22Rv1 (cell line): Measurements from ENCODE around the gene OSBPL3.

Experiments used
- H3K27ac ChIP-seq: fragments of 450-650 bp; 2 replicates; pipeline ENCODE4 v1.5.1; 2017
- CTCF ChIP-seq: fragments of 450-650 bp; IDR thresholded peaks from 2 replicates; pipeline ENCODE4 v1.5.1; 2017; ENCODE audit warnings: mild to moderate bottlenecking
- ZFX ChIP-seq: fragments of 450-650 bp; IDR thresholded peaks from 2 replicates; pipeline ENCODE4 v1.6.1; 2017; ENCODE audit warnings: antibody characterized with exemption, borderline replicate concordance

The OSBPL3 gene

GRCh38 chr7:24873944-24874343 lies 106.0 kb downstream of the OSBPL3 start:
- no peak for TF ChIP-seq ZFX
- TF ChIP-seq CTCF: no peak
- no peak overlapping the region for H3K27ac ChIP-seq

GRCh38 chr7:24871770-24872169 lies 108.2 kb downstream of the OSBPL3 start:
- no peak overlapping the region for H3K27ac ChIP-seq
- TF ChIP-seq CTCF (no peak), ZFX (no peak)

GRCh38 chr7:24870766-24871165 lies 109.2 kb downstream of the OSBPL3 start:
- TF ChIP-seq CTCF (no peak), ZFX (no peak)
- H3K27ac ChIP-seq: no peak overlapping the region

- H3K27ac ChIP-seq: no peak overlapping the region
- no peak for TF ChIP-seq CTCF
Measured at GRCh38 chr7:24869572-24869971, 110.4 kb downstream of the OSBPL3 start.

- H3K27ac ChIP-seq: no peak overlapping the region
- no peak for TF ChIP-seq ZFX
Measured at GRCh38 chr7:24868741-24869140, 111.2 kb downstream of the OSBPL3 start.

GRCh38 chr7:24866004-24866615 lies 113.9 kb downstream of the OSBPL3 start:
- H3K27ac ChIP-seq: no peak overlapping the region
- no peak for TF ChIP-seq ZFX

- TF ChIP-seq ZFX (no peak), CTCF (no peak)
Measured at GRCh38 chr7:24864214-24864817, 115.7 kb downstream of the OSBPL3 start.

GRCh38 chr7:24863626-24864025 lies 116.4 kb downstream of the OSBPL3 start:
- H3K27ac ChIP-seq: no peak overlapping the region
- TF ChIP-seq CTCF (no peak), ZFX (no peak)

More at GRCh38 chr7:24864214-24864817, 115.7 kb downstream of the OSBPL3 start:
- H3K27ac ChIP-seq: no peak overlapping the region
